HG03060 (cell line): ENCODE data around the gene PTCD1.

Experiments
- ATAC-seq: cut with Tn5 transposase; IDR thresholded peaks from one replicate; pipeline ENCODE4 v1.9.1; 2021; ENCODE audit warnings: low read depth, moderate number of reproducible peaks; ENCODE audit not compliant: unreplicated experiment

Gene PTCD1

DNA sequence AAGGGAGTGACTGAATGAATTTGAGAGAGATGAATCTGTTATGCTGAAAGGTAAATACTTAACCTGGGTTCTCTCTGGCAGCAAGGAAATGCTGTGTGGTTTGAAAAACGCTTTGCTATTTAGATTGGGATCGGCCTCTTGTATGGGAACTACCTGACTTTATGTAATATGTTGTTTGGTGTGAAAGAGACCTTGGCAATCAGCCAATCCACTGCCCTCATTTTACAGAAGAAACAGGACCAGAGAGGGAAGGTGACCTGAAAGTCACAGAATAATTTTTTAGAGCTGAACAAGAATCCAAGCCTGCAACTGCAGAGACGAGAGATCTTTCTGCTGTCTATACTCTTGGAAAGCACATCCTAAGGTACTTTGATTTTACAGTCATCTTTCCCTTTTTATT, 28.8 kb downstream of the PTCD1 start:
- ATAC-seq: no peak

- no peak for ATAC-seq
Observed at GRCh38 chr7:99409192-99409572, 29.4 kb downstream of the PTCD1 start.

DNA sequence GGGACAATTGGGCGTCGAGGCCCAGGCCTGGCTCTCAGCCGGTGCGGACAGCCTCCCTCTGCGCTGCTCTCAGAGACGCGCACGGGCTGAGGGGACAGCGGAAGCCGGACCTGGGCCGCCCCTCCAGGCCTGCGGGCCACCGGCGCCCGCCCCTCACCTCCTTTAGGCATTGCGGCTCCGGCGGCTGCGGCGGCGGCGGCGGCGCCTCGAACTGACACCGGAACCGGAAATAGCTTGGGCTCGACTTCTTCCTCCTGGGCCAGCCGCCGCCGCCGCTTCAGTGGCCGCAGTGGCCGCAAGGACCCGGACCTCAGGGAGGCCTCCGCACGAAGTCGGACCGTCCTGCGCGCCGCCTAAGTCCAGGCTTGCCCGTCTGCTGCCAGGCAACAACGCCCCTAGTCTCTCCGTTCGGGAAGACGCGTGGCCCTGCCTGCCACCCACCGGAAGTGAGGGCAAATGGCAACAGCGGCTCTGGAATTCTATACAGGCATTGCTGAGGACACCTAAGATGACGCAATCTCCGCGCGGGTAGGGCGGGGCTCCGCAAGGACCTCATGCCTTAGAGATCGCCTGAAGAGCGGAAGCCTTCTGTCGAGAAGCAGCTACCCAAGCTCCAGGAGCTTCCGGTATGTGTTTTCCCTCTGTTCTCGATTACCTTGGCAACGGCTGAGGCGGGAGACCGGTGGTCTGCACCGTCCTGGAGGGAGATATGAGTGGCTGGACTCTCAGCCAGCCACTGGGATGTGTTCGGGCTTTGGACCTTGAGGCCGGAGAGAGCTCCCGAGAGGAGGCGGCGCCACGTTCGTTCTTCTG, 30.0 kb downstream of the PTCD1 start, which contains the start of the genes BUD31 and PDAP1:
Gene BUD31 (plus strand): TSS at position 591 of the 813 bp plus-strand sequence. CDS start 2,124 bp downstream, outside the sequence.
Gene PDAP1 (minus strand): TSS at position 219 of the 813 bp plus-strand sequence. CDS start 49 bp downstream, at position 170.
- ATAC-seq: peak; percentile 73

- no peak for ATAC-seq
Observed at GRCh38 chr7:99407872-99408378, 30.7 kb downstream of the PTCD1 start.

GRCh38 chr7:99406557-99406956, 32.0 kb downstream of the PTCD1 start:
- ATAC-seq: no peak

DNA sequence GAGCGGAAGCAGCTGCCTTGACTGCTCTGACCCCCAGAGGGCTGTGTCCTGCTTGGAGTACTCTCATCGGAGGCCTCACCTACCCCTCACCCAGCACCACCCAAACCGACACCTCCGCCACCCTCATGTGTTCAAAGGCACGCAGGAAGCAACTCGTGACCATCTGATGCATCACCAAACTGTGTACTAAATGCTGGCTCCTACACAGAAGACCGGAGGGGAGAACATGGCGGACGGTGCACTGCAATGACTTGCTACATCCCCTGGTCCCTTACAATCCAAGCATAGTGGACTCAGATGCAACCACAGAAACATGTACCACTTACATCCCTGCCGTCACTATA, 33.6 kb downstream of the PTCD1 start:
- no peak for ATAC-seq

DNA sequence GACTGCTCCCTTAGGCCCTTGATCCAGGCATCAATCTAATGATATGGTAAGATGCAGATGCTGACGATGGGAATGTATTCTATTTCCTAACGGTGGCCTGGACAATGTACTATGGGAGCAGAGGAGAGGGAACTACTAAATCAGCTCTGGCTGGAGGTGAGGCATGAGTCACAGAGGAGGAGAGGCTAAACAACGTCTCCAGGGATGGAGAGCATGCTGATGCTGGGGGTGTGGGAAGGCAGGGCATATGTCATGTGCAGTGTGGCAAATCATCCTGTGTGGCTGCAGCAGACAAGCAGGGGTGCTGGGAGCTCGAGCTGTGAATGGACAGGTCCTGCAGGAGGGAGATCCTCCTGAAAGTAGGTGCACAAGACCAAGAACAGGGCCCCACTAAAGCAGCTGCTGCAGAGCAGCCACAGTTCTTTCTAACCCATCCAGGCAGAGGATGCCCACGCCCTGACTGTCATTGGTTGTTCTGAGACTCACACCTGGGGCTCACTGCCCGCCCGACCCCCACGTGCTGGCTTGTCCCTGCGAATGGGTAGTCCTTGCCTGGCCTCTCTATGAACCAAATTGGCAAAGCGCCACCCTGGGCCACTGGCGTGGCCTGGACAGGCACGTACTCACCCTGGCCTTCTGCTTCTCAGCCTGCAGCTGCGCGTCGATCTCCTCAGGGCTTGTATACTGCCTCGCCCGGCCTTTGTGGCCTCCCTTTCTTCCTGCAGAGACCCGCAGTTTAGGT, 34.2 kb downstream of the PTCD1 start:
- ATAC-seq: no peak

DNA sequence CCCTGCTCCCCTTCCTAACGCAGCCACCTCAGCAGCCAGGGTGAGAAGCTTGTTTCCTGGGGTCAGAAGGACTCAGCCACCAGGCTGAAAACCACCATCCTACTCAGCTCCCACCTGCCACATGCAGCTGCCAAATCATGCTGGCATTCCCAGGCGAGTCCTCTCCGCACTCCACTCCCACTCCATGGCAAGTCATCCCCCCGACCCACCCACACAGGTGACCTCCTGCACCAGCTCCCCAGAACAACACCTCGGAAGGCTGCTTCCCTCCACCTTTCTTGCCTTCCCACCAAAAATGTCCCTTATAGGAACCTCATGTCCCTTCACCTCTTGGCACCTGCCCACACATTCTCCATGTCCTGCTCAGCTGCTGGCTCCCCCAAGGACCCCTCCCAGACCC, 34.8 kb downstream of the PTCD1 start:
- ATAC-seq: no peak

DNA sequence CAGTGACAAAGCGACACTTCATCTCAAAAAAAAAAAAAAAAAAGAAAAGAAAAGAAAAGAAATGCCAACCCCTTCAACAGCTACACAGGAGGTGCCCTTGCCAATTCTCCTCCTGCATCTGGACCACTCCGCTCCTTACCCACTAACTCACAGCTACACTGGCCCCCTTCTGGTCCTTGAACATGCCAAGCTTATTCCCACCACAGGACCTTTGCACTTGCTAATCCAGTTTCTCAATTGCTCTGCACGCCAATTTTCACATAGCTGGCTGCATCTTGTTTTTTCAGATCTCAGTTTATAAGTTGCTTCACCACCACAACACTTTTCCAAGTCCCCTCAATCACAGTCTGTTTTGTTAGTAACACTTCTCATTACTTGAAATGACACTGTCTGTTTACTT, 35.7 kb downstream of the PTCD1 start:
- no peak for ATAC-seq

DNA sequence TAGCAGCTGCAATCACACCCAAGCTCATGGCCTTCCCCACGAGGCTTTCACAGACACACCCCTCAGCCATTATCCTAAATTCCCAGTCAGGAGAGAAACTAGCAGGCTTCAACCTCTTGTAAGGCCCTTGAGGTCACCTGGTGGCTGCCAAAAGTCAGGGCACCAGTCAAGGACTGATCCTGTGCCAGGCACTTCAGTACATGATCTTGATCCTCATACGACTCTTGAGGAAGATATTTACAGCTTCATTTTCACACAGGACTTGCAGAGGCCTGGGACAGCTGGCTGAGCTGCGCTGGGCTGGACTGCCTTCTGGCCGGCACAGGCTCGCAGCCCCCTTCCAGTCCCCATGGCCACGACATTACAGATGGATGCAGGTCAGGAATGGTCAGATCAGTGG, 39.0 kb downstream of the PTCD1 start:
- no peak for ATAC-seq

GRCh38 chr7:99398891-99399445, 39.6 kb downstream of the PTCD1 start:
- ATAC-seq: no peak

GRCh38 chr7:99397297-99397983, 41.2 kb downstream of the PTCD1 start:
- ATAC-seq: no peak

GRCh38 chr7:99396418-99397296, 41.9 kb downstream of the PTCD1 start:
- no peak for ATAC-seq

- ATAC-seq: no peak
Observed at GRCh38 chr7:99395616-99396327, 42.8 kb downstream of the PTCD1 start.

GRCh38 chr7:99394188-99394502, 44.5 kb downstream of the PTCD1 start:
- no peak for ATAC-seq

DNA sequence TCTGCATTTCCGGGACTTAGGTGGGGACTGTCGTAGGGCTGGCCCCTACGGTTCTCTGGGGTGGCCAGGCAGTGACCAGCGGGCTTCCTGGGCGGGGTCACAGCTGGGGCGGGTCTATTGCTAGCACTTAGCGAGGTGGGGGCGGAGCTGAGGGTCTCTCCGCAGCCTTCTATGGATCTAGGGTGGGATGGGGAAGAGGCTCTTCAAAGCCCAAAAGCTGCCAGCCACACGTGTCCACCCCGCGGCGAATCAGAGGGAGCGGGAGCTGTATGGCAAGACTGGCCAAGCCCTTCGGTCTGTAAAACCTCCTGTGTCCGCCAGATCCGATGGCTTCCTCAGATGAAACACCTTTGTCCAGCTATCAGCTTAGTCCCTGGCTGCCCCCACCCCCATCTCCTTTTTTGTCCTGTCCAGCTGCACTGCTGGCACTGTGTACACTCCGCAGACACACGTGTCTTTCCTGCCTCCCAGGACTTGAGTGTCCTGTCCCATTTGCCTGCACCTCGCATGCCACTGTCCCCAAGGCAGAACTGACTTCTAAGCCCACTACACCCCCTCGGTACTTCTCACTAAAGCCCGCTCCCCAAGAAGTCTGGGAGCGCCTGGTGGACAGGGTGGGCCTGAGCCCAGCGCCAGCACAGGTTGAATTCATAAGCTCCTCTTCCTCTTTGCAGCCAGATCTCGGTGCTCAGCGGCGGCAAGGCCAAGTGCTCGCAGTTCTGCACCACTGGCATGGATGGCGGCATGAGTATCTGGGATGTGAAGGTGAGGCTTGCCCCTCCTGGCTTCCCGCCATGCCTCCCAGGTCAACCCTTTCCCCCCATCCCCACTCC, 45.0 kb downstream of the PTCD1 start:
- ATAC-seq: no peak

DNA sequence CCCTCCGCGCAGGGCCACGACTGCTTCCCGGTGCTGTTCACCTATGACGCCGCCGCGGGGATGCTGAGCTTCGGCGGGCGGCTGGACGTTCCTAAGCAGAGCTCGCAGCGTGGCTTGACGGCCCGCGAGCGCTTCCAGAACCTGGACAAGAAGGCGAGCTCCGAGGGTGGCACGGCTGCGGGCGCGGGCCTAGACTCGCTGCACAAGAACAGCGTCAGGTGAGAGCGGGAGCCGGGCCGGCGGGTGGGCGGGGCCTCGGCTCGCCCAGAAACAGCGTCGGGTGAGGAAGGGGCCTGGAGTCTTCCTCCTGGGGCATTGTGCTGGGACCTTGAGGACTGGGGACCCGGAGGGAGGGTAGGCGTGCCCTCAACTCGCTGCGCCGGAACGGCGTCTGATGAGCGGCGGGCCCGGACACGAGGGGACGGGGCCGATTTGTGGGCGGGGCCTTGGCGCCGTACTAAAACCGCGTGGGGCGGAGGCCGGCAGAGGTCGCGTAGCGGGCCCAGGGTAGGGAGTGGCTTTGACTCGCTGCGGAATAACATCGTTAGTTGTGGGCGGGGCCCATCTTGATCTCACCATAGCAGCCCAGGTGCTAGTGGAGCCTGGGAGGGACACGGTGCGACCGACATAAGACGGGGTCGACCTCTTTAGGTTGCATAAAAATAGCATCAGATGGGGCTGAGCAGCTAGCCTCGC, 45.8 kb downstream of the PTCD1 start:
- no peak for ATAC-seq

DNA sequence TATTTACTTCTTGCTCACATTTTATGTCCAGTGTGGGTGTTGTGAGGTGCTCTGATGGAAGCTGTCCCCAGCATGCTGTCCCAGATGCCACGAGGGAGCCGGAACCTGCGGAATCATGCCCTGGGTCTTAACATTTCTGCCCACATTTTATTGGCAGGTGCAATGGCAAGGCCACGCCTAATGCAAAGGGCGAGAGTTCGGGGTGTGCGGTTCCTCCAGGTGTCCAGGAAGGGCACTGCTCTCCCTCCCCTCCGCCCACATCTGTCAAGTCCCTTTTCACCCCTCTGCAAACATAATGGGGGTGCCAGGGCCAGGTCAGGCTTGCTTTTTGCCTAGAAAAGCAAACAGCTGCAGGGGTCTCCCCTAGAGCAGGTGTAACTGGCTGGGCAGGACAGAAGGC, 46.6 kb downstream of the PTCD1 start:
- no peak for ATAC-seq
